HG03342 (cell line): Measurements from ENCODE around the gene DKKL1.
"Not testable (repeated sequence)": the region's sequence is repeated elsewhere in the genome, so short reads cannot be mapped to it uniquely, and the experiment has no call there.

Source experiments
- ATAC-seq: cut with Tn5 transposase; IDR thresholded peaks from one replicate; pipeline ENCODE4 v1.9.1; 2021; ENCODE audit warnings: mild to moderate bottlenecking, moderate library complexity; ENCODE audit not compliant: unreplicated experiment

Gene DKKL1

GRCh38 chr19:49359851-49360820 lies 3.5 kb upstream of the DKKL1 start:
- ATAC-seq, result no peak

DNA sequence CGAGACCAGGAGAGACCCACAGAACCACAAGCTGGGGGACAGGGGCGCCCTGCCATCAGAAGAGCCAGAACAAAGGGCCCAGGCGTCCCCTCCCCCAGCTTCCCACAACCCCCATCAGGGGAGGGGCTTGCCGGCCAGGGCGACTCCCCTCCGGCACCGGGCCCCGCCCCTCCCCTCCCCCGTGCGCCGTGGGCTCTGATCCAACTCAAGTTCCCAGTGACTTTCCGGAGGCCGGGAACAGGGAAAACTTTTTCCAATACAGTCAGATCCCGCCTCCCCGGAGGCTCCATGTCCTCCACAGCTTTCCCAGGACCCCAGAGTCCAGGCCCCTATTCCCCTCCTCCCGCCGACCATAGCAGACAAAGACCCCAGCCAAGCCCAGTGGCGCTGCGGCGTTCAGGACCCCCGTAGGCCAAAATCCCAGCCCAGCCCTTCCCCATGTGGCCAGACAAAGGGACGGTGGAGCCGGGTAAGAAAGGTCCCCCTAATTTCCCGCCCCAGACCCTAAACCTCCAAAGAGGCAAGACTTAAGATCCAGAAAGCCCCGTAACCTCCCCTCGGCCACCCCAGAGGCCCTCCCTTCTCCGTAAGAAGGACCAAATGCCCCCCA lies 2.1 kb upstream of the DKKL1 start:
- no peak for ATAC-seq

DNA sequence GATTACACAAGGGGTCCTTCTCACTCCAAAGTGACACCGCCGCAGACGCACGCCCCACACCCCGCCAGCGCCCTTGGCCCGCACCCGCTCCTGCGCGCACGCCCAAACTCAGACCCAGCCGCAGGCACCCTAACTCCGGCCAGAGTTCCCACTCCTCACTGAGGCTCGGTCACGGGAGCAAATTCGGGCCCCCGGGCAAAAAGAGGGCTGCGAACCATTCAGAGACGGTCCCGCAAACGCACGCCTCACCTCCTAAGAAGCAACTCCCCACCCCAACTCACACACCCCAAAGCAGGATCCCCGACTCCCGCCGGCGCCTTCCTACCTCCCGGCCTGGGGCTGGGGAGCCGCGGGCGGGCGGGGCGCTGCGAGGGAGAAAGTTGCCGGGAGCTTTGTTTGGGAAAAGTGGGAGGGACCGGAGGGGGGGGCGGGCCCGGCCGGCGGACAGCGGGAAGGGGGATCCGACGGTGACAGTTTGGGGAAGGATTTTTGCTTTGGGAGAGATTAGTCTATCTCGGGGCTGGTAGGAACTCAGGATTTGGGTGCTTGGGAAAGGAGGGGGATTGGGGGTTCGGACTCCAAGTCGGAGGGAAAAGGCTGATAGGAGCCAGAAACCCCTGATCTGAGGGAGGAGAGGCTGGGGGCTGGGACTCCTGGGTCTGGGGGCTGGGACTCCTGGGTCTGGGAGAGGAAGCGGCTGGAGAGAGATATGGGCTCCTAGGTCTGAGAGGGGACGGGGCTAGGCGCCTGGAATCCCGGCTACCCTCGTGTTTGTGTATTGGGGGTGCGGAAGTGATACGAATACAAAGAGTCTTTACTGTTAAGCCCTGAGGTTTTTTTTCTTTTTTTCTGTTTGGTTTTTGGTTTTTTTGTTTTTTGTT lies 1.4 kb upstream of the DKKL1 start, which contains the start of gene TEAD2:
TSS of gene TEAD2 (minus strand) at position 369 of the 881 bp plus-strand sequence. CDS start 2,341 bp downstream, outside the sequence.
- no peak for ATAC-seq

DNA sequence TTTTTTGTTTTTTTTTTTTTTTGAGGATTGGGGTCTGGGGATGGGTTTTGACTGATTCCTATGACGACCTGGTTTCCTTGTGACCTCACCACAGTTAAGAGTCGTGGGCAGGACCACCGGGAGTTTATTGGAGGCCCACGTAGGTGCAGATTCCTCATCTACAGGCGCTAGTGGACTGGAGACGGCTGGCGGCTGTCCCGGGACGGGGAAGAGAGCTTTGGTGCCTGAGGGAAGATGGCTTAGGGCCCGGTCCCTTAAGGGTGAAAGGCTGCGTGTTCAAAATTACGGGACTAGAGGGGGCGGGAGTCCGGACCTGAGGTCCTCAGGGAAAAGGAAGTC lies 779 bp upstream of the DKKL1 start:
- ATAC-seq, result no peak

GRCh38 chr19:49364083-49364737 lies 533 bp downstream of the DKKL1 start:
- ATAC-seq, result no peak

DNA sequence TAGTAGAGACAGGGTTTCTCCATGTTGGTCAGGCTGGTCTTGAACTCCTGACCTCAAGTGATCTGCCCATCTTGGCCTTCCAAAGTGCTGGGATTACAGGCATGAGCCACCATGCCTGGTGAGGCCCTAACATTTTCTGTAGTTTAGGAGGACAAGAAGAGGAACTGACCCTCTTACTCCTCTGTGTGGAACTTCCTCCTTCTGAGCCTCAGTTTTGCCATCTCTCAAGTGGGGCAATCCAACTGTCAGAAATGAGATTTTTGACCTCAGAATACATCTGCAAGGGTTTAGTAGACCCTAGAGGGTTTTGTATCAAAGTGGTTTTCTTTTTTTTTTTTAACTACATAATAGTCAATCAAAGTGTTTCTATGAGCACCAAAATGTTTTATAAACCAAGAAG lies 2.4 kb downstream of the DKKL1 start:
- ATAC-seq, result no peak

- ATAC-seq, result no peak
Observed at GRCh38 chr19:49368711-49369358, 5.2 kb downstream of the DKKL1 start.

DNA sequence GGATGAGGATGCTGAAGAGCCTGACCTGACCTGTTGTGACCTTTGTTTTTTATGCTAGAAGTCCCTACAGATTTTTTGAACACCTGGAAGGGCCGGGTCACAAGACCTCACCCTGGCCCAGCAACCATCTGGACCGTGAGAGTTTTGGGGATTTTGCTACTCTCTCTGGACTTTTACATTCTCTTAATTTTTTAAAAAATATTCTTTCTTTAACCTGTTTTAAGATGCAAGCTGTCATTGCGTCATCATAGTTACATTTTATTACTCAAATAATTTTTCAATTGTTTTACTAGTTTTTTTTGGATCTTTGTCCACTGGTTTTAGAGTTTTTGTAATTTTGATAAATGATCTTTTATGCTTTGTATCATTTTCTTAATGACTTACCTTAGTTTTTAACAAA lies 7.5 kb downstream of the DKKL1 start:
- ATAC-seq, result no peak

DNA sequence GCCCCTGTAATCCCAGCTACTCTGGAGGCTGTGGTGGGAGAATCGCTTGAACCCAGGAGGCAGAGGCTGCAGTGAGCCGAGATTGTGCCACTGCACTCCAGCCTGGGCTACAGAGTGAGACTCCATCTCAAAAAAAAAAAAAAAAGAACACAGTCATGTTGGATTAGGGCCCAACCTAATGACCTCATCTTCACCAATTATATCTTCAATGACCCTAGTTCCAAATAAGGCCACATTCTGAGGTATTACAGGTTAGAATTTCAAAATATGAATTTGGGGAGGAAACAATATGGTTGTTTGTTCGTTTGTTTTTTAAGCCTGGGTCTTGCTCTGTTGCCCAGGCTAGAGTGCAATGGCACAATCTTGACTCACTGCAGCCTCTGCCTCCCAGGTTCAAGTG lies 9.5 kb downstream of the DKKL1 start:
- ATAC-seq, result not testable (repeated sequence)

- ATAC-seq, result no peak
Observed at GRCh38 chr19:49374665-49375434, 11.2 kb downstream of the DKKL1 start.

- ATAC-seq, result no peak
Observed at GRCh38 chr19:49378512-49378911, 14.8 kb downstream of the DKKL1 start.

DNA sequence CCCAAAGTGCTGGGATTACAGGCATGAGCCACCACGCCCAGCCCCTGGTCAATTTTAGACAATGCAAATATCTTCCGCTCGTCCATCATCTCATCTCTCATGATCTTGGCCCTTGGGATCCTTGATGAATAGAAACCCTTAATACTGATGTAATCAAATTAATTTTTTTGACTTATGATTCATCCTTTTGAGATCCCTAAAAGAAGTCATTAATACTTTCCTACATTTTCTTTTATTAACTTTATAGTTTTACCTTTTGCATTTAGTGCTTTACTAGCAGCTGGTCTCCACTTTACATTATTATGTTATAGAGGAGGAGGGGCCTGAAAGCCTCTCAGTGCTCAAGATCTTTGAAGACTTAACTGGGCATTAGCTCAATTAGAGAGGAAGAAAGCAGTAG lies 16.7 kb downstream of the DKKL1 start:
- no peak for ATAC-seq

GRCh38 chr19:49382639-49383038 lies 19.0 kb downstream of the DKKL1 start:
- no peak for ATAC-seq

DNA sequence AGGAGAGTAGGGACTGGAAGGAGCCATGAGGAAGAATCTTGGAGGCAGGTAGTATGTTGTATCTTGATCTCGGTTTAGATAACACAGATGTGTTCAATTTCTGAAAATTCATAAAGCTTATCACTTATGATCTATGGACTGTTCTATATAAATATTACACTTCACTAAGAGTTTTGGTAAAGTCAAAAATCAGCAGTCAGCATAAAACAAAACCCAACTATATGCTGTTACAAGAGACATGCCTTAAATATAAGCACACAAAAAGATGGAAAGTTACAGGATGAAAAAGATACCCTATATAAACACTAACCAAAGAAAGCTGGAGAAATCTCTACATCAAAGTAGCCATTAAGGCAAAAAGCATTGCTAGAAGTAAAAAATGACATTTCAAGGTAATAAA lies 19.9 kb downstream of the DKKL1 start:
- no peak for ATAC-seq

- no peak for ATAC-seq
Observed at GRCh38 chr19:49387936-49388372, 24.3 kb downstream of the DKKL1 start, which contains the start of gene KASH5. Gene KASH5, plus strand, starts transcription at chr19:49388249. Its CDS starts 2,635 bp downstream, at chr19:49390884.

DNA sequence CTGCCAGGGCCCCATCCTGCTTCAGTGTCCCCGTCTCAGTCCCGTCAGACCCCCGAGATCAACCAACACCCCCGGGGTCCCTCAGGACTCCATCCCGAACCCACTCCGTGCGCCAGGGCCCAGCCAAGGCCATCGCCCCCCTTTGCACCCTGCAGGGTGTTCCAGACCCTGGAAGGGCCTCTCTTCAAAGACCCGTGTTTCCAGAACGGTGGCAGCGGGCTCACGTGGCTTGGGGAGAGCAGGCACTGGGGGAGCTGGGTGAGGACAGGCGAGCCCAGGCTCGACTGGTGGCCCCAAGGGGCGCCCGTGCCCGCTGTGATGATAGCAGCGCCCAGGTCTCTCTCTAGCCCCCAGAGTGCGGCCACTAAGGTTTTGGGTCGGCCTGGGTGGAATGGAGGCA lies 25.7 kb downstream of the DKKL1 start:
- no peak for ATAC-seq

DNA sequence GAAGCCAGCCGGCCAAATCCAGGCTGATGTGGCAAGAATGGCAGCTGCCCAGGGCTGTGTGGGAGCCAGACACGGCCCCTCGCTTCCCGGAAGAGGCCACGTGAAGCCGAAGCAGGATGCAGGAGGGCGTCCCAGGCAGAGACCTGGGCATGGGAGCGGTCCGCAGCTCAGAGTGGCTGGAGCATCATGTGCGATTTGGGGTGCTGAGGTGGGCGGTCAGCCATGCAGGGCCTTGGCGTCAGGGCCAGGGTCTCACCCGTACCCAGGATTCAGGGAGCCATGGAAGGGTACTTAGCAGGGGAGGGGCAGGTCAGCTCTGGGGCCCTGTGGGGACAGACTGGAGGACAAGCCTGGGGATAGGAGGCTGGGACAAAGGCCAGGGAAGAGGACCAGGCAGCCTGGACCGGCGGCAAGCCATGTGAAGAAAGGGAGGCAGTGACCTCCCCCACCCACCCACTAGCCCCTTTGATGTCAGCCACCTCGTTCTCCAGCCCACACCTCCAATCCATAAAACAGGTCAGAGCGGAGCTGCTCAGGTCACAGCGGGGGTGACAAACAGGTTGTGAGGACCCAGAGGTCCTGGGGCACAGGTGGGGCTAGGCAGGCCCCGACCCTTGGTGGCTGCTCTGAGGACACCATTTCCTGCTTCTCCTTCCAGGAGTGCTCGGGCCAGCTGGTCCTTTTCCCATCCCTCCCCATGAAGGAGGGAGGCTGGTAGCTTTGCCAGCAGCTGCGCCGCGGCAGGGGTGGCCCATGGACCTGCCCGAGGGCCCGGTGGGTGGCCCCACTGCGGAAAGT lies 26.7 kb downstream of the DKKL1 start:
- no peak for ATAC-seq

GRCh38 chr19:49390929-49391359 lies 27.3 kb downstream of the DKKL1 start:
- ATAC-seq, result no peak
